ENCODE data around the gene GPX6.
"Not testable (repeated sequence)": the region's sequence is repeated elsewhere in the genome, so short reads cannot be mapped to it uniquely, and the experiment has no call there.

GPX6 gene

DNA sequence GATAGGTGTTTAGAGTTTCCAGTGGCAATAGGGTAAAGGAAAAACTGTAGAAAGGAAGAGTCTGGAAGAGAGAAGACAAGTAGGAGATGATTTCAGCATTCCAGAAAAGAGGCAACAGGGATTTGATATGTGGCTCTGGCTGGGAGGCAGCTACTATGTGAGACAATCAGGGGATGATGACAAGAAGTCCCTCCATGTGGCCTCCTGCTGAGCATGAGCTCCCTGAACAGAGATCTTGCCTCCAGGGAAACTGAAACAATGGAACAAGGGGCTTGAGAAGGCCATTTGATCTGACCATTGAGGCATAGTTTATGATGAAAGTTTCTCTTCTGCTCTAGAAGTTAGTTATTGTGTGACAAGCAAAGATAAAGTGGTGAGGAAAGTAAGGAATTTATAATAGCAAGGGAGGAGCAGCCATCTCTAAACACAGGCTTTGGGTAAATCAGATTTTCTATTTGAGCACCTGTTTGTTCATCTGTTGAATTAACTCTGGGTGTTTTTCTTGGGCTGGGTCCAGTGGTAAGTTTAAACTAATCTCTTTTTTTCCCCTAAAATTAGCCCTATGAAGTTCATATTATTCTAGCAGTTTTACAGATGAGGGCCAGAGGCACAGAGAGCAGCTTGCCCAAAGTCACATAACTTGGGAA lies 7.1 kb upstream of the GPX6 start:
- TF ChIP-seq ZFX (IDR thresholded peaks at IDR 0.05; ENCODE audit: borderline replicate concordance) (no peak), CTCF (IDR thresholded peaks at IDR 0.05) (no peak)
- H3K27ac ChIP-seq, result no peak overlapping the region

- no peak overlapping the region for H3K27ac ChIP-seq
- TF ChIP-seq ZFX (IDR thresholded peaks at IDR 0.05; ENCODE audit: borderline replicate concordance), result no peak
- TF ChIP-seq CTCF (IDR thresholded peaks at IDR 0.05), result no peak
Observed at GRCh38 chr6:28517964-28518363, 2.4 kb upstream of the GPX6 start.

GRCh38 chr6:28512387-28512786 lies 3.2 kb downstream of the GPX6 start:
- not testable (repeated sequence) for H3K27ac ChIP-seq

DNA sequence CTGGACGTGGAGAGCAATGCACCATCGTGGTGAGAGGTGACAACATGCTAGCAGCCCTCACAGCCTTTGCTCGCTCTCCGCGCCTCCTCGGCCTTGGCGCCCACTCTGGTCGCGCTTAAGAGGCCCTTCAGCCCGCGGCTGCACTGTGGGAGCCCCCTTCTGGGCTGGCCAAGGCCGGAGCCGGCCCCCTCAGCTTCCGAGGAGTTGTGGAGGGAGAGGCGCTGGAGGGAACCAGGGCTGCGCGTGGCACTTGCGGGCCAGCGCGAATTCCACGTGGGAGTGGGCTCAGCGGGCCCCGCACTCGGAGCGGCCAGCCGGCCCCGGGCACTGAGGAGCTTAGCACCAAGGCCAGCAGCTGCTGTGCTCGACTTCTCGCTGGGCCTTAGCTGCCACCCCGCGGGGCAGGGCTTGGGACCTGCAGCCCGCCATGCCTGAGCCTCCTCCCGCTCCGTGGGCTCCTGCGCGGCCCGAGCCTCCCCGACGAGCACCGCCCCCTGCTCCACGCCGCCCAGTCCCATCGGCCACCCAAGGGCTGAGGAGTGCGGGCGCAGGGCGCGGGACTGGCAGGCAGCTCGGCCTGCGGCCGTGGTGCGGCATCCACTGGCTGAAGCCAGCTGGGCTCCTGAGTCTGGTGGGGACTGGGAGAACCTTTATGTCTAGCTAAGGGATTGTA lies 3.8 kb downstream of the GPX6 start:
- TF ChIP-seq CTCF (IDR thresholded peaks at IDR 0.05), result no peak
- no peak overlapping the region for H3K27ac ChIP-seq

DNA sequence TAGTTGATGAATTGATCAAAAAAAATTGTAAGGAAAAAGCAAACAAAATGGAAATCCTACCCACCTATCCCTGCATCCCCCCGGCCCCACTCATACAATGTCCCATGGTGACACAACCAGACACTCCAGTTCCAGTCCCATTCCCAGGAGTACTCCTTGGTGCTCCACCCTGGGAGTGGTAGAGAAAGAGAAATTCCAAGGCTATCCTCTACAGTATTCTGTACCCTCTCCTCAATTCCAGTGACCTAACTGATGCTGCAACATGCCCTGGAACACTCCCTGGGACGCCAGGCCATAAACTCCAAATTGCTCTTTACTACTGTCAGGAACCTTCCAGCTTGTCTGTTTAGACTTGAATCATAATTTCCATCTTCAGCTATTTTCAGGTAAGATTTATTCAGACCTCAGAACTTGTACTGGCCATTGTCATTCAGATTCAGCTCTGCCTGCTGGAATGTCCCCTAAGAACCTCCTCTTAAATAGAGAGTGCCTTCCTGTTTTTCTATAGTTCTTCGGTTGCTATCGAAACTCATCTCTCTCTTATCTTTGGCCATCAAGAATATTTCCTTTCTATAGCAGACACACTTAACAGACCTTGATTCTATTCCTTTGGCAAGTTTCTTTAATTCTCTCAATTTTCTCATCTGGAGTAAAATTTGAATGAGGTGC lies 8.7 kb downstream of the GPX6 start:
- TF ChIP-seq CTCF (IDR thresholded peaks at IDR 0.05) (no peak), ZFX (IDR thresholded peaks at IDR 0.05; ENCODE audit: borderline replicate concordance) (no peak)
- H3K27ac ChIP-seq, result no peak overlapping the region

DNA sequence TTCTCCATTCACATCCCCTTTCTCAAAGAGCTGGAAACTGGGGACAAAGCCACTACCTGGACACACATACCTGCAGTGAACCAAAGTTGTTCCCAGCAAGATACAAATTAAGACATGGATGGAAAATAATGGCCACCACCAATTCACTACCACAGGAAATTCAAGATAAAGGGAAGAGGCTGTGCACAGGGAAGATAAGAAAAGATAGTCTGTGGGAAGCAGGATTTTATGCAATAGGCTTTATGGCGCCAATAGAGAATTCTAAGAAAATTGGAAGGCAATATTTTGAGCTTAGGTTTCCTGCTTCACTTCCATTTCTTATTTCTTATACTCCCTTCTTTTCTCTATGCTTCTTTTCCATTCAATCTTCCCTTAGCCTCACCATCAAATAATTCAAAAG lies 9.9 kb downstream of the GPX6 start:
- TF ChIP-seq ZFX (IDR thresholded peaks at IDR 0.05; ENCODE audit: borderline replicate concordance), result no peak
- no peak for TF ChIP-seq CTCF (IDR thresholded peaks at IDR 0.05)
- H3K27ac ChIP-seq, result no peak overlapping the region

DNA sequence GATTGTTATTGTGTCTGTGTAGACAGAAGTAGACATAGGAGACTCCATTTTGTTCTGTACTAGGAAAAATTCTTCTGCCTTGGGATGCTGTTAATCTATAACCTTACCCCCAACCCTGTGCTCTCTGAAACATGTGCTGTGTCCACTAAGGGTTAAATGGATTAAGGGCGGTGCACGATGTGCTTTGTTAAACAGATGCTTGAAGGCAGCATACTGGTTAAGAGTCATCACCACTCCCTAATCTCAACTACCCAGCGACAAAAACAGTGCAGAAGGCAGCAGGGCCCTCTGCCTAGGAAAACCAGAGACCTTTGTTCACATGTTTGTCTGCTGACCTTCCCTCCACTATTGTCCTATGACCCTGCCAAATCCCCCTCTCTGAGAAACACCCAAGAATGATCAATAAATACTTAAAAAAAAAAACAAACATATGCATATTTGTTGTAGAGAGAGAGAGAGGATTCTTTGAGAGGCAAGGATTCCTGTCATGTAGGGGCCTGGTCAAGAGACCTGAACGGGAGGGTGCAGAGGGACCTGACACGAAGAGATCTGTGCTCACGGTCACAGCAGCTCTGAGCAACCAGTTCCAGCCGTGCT lies 12.8 kb downstream of the GPX6 start:
- not testable (repeated sequence) for H3K27ac ChIP-seq

- not testable (repeated sequence) for H3K27ac ChIP-seq
Observed at GRCh38 chr6:28502136-28502535, 13.5 kb downstream of the GPX6 start.
